MM.1S (cell line): Measurements from ENCODE around the gene TLR9.

ENCODE experiments used
- DNase-seq: peaks from one replicate; pipeline ENCODE4 v3.0.0-alpha.2; 2015
- H2AFZ ChIP-seq: fragments of 300-600 bp; sonication (generic); 2 replicates; pipeline ENCODE4 v1.6.0; 2016; ENCODE audit warnings: antibody characterized with exemption, low read length
- H3F3A ChIP-seq: fragments of 300-600 bp; sonication (generic); 2 replicates; pipeline ENCODE4 v1.6.1; 2016; ENCODE audit warnings: mild to moderate bottlenecking, antibody characterized with exemption, low read length, moderate library complexity, mixed read lengths; ENCODE audit not compliant: insufficient read depth
- H3K27ac ChIP-seq: fragments of 300-600 bp; sonication (generic); 2 replicates; pipeline ENCODE4 v1.5.1; 2016; ENCODE audit warnings: mild to moderate bottlenecking, low read length
- H3K27me3 ChIP-seq: fragments of 300-600 bp; sonication (generic); replicated peaks from 2 replicates; pipeline ENCODE4 v1.6.0; 2016; ENCODE audit warnings: low read length; ENCODE audit not compliant: insufficient read depth
- H3K36me3 ChIP-seq: fragments of 300-600 bp; sonication (generic); replicated peaks from 2 replicates; pipeline ENCODE4 v1.6.1; 2016; ENCODE audit warnings: mild to moderate bottlenecking, low read length, mixed read lengths; ENCODE audit not compliant: insufficient read depth
- H3K4me1 ChIP-seq: fragments of 300-600 bp; sonication (generic); 2 replicates; pipeline ENCODE4 v1.6.1; 2016; ENCODE audit warnings: low read length, mixed read lengths
- H3K4me2 ChIP-seq: fragments of 300-600 bp; sonication (generic); 2 replicates; pipeline ENCODE4 v1.6.0; 2016; ENCODE audit warnings: low read depth, low read length
- H3K4me3 ChIP-seq: fragments of 300-600 bp; sonication (generic); 2 replicates; pipeline ENCODE4 v1.5.1; 2016; ENCODE audit warnings: low read length, mixed read lengths
- H3K79me2 ChIP-seq: fragments of 300-600 bp; sonication (generic); 2 replicates; pipeline ENCODE4 v1.6.1; 2016; ENCODE audit warnings: mixed run types, low read length, mixed read lengths
- H3K9ac ChIP-seq: fragments of 300-600 bp; sonication (generic); 2 replicates; pipeline ENCODE4 v1.6.1; 2016; ENCODE audit warnings: low read length, mixed read lengths
- H3K9me2 ChIP-seq: fragments of 300-600 bp; sonication (generic); replicated peaks from 2 replicates; pipeline ENCODE4 v1.6.1; 2016; ENCODE audit warnings: mild to moderate bottlenecking, low read length, mixed read lengths; ENCODE audit not compliant: insufficient read depth
- H3K9me3 ChIP-seq: fragments of 300-600 bp; sonication (generic); replicated peaks from 2 replicates; pipeline ENCODE4 v1.6.1; 2016; ENCODE audit warnings: mild to moderate bottlenecking, low read length, mixed read lengths; ENCODE audit not compliant: insufficient read depth
- H4K20me1 ChIP-seq: fragments of 300-600 bp; sonication (generic); 2 replicates; pipeline ENCODE4 v1.6.1; 2016; ENCODE audit warnings: mild to moderate bottlenecking, low read length, moderate library complexity, mixed read lengths; ENCODE audit not compliant: insufficient read depth
- CTCF ChIP-seq: fragments of 300-600 bp; sonication (generic); IDR thresholded peaks from 2 replicates; pipeline ENCODE4 v1.5.1; 2016; ENCODE audit warnings: antibody characterized with exemption, low read length, mixed read lengths
- EZH2 ChIP-seq: fragments of 300-600 bp; sonication (generic); optimal IDR thresholded peaks from 2 replicates; pipeline ENCODE3; 2017; ENCODE audit warnings: low read depth, mild to moderate bottlenecking, antibody characterized with exemption, low read length, mixed read lengths
- EZH2phosphoT487 ChIP-seq: fragments of 300-600 bp; sonication (generic); IDR thresholded peaks from 2 replicates; pipeline ENCODE4 v1.6.1; 2018; ENCODE audit warnings: antibody characterized with exemption, low read length

Gene TLR9

GRCh38 chr3:52182691-52183090, 42.8 kb downstream of the TLR9 start:
- TF ChIP-seq EZH2phosphoT487 (no peak), CTCF (no peak), EZH2 (no peak)
- H3K9me2 ChIP-seq, result no peaks in the 10 kb centered on the region
- H4K20me1 ChIP-seq, result no peaks in the 10 kb centered on the region
- H3K27me3 ChIP-seq, result no peaks in the 10 kb centered on the region
- no peaks in the 10 kb centered on the region for H3K79me2 ChIP-seq
- H3K4me3 ChIP-seq, result no peak overlapping the region
- H3K9ac ChIP-seq, result no peak overlapping the region
- no peak for DNase-seq
- H3K4me1 ChIP-seq, result no peaks in the 10 kb centered on the region
- no peak overlapping the region for H3K27ac ChIP-seq
- no peaks in the 10 kb centered on the region for H3F3A ChIP-seq
- H3K9me3 ChIP-seq, result no peaks in the 10 kb centered on the region
- H3K36me3 ChIP-seq, result no peaks in the 10 kb centered on the region
- no peak overlapping the region for H3K4me2 ChIP-seq
- H2AFZ ChIP-seq, result no peak overlapping the region

- no peak overlapping the region for H3K27ac ChIP-seq
- no peaks in the 10 kb centered on the region for H4K20me1 ChIP-seq
- TF ChIP-seq EZH2phosphoT487, result no peak
- TF ChIP-seq EZH2, result no peak
- TF ChIP-seq CTCF, result no peak
- no peak for DNase-seq
- H3K9ac ChIP-seq, result no peak overlapping the region
- H3K9me3 ChIP-seq, result no peaks in the 10 kb centered on the region
- no peaks in the 10 kb centered on the region for H3K27me3 ChIP-seq
- no peak overlapping the region for H3K4me3 ChIP-seq
- no peaks in the 10 kb centered on the region for H3K9me2 ChIP-seq
- no peaks in the 10 kb centered on the region for H3K36me3 ChIP-seq
- no peaks in the 10 kb centered on the region for H3K4me1 ChIP-seq
- no peak overlapping the region for H3K4me2 ChIP-seq
- H2AFZ ChIP-seq, result no peak overlapping the region
- no peaks in the 10 kb centered on the region for H3K79me2 ChIP-seq
- no peaks in the 10 kb centered on the region for H3F3A ChIP-seq
Measured at GRCh38 chr3:52182196-52182595, 43.2 kb downstream of the TLR9 start.

- no peaks in the 10 kb centered on the region for H3K36me3 ChIP-seq
- no peaks in the 10 kb centered on the region for H3K9me3 ChIP-seq
- no peak overlapping the region for H3K4me3 ChIP-seq
- no peak overlapping the region for H3K27ac ChIP-seq
- no peak overlapping the region for H3K4me2 ChIP-seq
- H3K9ac ChIP-seq, result no peak overlapping the region
- no peaks in the 10 kb centered on the region for H3K4me1 ChIP-seq
- no peak overlapping the region for H2AFZ ChIP-seq
- no peak for DNase-seq
- H4K20me1 ChIP-seq, result no peaks in the 10 kb centered on the region
- no peaks in the 10 kb centered on the region for H3K27me3 ChIP-seq
- H3K79me2 ChIP-seq, result no peaks in the 10 kb centered on the region
- no peak for TF ChIP-seq EZH2phosphoT487
- TF ChIP-seq CTCF, result no peak
- no peak for TF ChIP-seq EZH2
- no peaks in the 10 kb centered on the region for H3F3A ChIP-seq
- no peaks in the 10 kb centered on the region for H3K9me2 ChIP-seq
Measured at GRCh38 chr3:52181543-52181942, 43.9 kb downstream of the TLR9 start.
